Measurements from ENCODE around the gene PILRB.

Gene PILRB

GRCh38 chr7:100413346-100413745 lies 55.4 kb downstream of the PILRB start:
- DNase-seq: no peak

GRCh38 chr7:100413889-100414288 lies 56.0 kb downstream of the PILRB start:
- DNase-seq: no peak

GRCh38 chr7:100415448-100415847 lies 57.5 kb downstream of the PILRB start:
- DNase-seq: no peak

All from NCI-H2227 treated with DMSO at 0.1 percent for 48 hours (cell line).